Kidney (tissue), 14 donors: ENCODE measurements around the gene COL4A2. TPM values are rescaled to one million over a fixed set of nuclear protein-coding genes. Genes with fewer than 3 reads are reported as not detected.

Experiments
- DNase-seq, 5 donors: peaks; one replicate each; pipeline ENCODE4 v3.0.0-alpha.2; 2013 to 2020
- FAIRE-seq: peaks from 2 replicates; lab custom pipeline; 2012; peaks lifted over from hg19 to GRCh38; lab: Jason Lieb, UNC
- H3K27ac ChIP-seq, 2 donors: one replicate each; pipeline ENCODE4 v1.7.0; 2013; ENCODE audit warnings: low read depth in 2 of 2, low read length in 2 of 2, inconsistent platforms in 1 of 2
- H3K27me3 ChIP-seq: one replicate; pipeline ENCODE4 v1.7.1; 2013; ENCODE audit warnings: low read length, inconsistent platforms; ENCODE audit not compliant: control insufficient read depth, insufficient read depth
- H3K36me3 ChIP-seq, 3 donors: one replicate each; pipeline versions ENCODE4 v1.7.0 to v1.7.1; 2013; ENCODE audit warnings: low read length in 3 of 3, control low read depth in 1 of 3, inconsistent platforms in 1 of 3; ENCODE audit not compliant: insufficient read depth in 3 of 3, control insufficient read depth in 2 of 3
- H3K4me1 ChIP-seq, 3 donors: one replicate each; pipeline versions ENCODE4 v1.7.0 to v1.7.1; 2013; ENCODE audit warnings: low read length in 3 of 3, inconsistent platforms in 1 of 3, low read depth in 1 of 3; ENCODE audit not compliant: control insufficient read depth in 2 of 3, insufficient read depth in 2 of 3
- H3K4me3 ChIP-seq, 3 donors: one replicate each; pipeline versions ENCODE4 v1.7.0 to v1.8.1; 2013; ENCODE audit warnings: low read length in 3 of 3, control low read depth in 1 of 3, inconsistent platforms in 1 of 3
- H3K9ac ChIP-seq, 3 donors: one replicate each; pipeline versions ENCODE4 v1.7.0 to v1.7.1; 2013; ENCODE audit warnings: low read length in 3 of 3, control low read depth in 1 of 3, inconsistent platforms in 1 of 3
- H3K9me3 ChIP-seq, 3 donors: one replicate each; pipeline versions ENCODE4 v1.7.0 to v1.7.1; 2013; ENCODE audit warnings: low read length in 3 of 3, control low read depth in 1 of 3, inconsistent platforms in 1 of 3; ENCODE audit not compliant: control insufficient read depth in 2 of 3, insufficient read depth in 1 of 3
- intact Hi-C: fragments of 100-400 bp; cut with DNase I; formaldehyde crosslinking; loops from one replicate; pipeline ENCODE4 v1.11.1; 2022
- polyA plus RNA-seq: library from polyadenylated mRNA; stranded (reverse); fragments of 350-450 nt; fragmentation: Illumina TruSeq; extraction: RNeasy Lipid Tissue Mini Kit (QIAGEN cat#74804); gene quantifications from one replicate; pipeline ENCODE4 v1.2.3, GENCODE V29; 2014; ENCODE audit warnings: low read depth, low replicate concordance; ENCODE audit not compliant: insufficient read depth
- total RNA-seq: library from RNA; stranded (reverse); fragmentation: NEBNext Ultra II Directional; extraction: Animal tissue kit (Norgen Biotek cat#: 25700); gene quantifications from one replicate; pipeline ENCODE4 v1.2.1, GENCODE V29; 2021
- TF ChIP-seq, protein P1 (sequence below): IDR thresholded peaks from 3 replicates; pipeline ENCODE4 v1.5.1; 2012; ENCODE audit warnings: mild to moderate bottlenecking, moderate library complexity, borderline replicate concordance; ENCODE audit not compliant: insufficient read depth; ENCODE audit errors: extremely low read depth
- donor health status: control.
- donor health status: control.
- donor health status: control.
- donor health status: control.
- donor health status: control.
- donor health status: DM: yes; HTN: yes; CAD: no.
- donor health status: Normal renal cell carcinoma (clear cell type).

The COL4A2 gene
- total and polyA plus RNA-seq, 2 donors from 2014 or later = 126 to 265 TPM

DNA sequence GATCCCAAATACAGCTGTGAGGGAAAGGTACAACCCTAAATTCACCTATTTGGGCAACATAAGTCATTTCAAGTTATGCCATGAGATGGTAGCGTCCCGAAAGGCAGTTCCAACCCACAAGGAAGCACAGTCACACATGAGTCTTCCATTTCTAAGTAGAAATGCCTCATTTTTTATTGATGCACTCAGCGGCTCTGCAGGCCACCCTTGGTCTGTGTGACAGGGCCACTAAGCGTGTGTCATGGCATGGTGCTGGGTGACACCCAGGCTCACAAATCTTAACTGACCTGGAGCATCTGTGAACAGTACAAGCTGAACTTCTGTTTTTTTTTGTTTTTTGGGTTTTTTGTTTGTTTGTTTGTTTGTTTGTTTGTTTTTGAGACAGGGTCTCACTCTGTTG, 239.3 kb downstream of the COL4A2 start:
- Histone ChIP-seq H3K27me3 (no peaks in the 10 kb centered on the region), H3K27ac (no peak overlapping the region), H3K9me3 (no peaks in the 10 kb centered on the region), H3K36me3 (no peaks in the 10 kb centered on the region), H3K9ac (no peak overlapping the region), H3K4me3 (no peak overlapping the region), H3K4me1 (peaks cover 4 to 28% (median 20%) of the 10 kb centered on the region in 3 donors)
- intact Hi-C loops = no loop called here
- TF ChIP-seq, protein P1, sequence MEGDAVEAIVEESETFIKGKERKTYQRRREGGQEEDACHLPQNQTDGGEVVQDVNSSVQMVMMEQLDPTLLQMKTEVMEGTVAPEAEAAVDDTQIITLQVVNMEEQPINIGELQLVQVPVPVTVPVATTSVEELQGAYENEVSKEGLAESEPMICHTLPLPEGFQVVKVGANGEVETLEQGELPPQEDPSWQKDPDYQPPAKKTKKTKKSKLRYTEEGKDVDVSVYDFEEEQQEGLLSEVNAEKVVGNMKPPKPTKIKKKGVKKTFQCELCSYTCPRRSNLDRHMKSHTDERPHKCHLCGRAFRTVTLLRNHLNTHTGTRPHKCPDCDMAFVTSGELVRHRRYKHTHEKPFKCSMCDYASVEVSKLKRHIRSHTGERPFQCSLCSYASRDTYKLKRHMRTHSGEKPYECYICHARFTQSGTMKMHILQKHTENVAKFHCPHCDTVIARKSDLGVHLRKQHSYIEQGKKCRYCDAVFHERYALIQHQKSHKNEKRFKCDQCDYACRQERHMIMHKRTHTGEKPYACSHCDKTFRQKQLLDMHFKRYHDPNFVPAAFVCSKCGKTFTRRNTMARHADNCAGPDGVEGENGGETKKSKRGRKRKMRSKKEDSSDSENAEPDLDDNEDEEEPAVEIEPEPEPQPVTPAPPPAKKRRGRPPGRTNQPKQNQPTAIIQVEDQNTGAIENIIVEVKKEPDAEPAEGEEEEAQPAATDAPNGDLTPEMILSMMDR = no peak
- peak in 1 of 5 donors; percentile 40 for DNase-seq
- no peak for FAIRE-seq

DNA sequence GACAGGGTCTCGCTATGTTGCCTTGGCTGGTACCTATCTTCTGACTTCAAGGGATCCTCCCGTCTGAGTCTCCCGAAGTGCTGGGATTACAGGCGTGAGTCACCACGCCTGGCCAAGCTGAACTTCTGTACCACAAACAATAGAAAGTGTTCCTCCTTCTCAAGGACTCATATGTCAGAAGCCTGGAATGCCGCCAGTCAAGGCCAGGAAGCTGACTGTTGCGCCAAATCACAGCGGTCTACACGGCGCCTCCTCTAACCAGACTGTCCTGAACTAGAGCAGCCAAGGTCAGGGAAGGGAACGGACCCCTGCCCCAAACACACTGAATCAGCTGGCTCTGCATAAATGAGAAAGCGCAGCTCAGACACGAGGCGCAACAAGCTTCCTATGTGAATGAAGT, 239.8 kb downstream of the COL4A2 start:
- Histone ChIP-seq H3K4me3 (peak overlapping the region in 1 of 3 donors; percentile 7), H3K9ac (no peak overlapping the region), H3K27ac (no peak overlapping the region), H3K27me3 (no peaks in the 10 kb centered on the region), H3K9me3 (no peaks in the 10 kb centered on the region), H3K4me1 (peaks cover 0 to 23% (median 16%) of the 10 kb centered on the region in 3 donors), H3K36me3 (no peaks in the 10 kb centered on the region)
- FAIRE-seq = no peak
- peak in 2 of 5 donors; percentile 57 to 91 for DNase-seq
- TF ChIP-seq, protein P1 = no peak
- intact Hi-C loops = no loop called here

DNA sequence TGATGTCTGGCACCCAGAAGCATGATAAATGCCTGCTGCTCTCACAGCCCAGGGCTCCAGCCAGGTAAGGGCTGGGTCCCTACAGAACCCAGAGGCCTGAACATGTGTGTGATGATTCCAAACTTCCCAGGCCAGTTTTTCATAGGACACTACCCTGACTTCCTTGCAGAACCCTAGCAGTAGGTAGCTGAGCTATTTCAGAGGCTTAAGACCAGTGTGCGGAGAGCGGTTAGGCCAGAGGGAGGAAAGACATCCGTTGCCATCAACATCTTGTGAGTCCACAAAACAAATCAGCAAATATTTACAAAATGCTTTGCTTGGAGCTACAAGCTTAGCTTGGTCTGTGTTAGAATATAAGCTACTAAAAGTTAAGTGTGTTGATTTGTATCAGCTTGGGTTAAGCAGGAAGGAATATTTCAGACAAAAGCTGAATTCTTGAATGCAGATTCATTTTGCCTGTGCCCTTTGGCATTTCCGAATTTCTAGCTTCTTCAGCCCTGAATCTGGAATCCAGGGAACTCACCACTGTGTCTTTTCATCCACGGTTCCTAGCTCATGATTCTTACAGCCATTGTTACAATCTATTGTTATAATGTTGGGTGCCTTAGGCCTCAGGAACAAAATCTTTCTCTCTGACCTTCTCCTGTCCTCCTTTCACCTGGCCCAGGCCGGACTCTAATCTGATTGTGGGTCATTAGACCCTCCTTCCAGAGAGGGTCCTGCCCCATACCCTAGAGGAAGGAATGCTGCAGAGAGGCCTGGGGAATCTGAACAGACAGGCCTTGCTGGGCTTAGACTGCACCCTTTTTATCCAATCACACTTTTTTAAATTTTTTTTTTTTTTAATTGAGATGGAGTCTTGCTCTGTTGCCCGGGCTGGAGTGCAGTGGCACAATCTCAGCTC, 242.1 kb downstream of the COL4A2 start:
- Histone ChIP-seq H3K27ac (no peak overlapping the region), H3K4me3 (no peak overlapping the region), H3K4me1 (peaks cover 0 to 16% (median 8%) of the 10 kb centered on the region in 3 donors), H3K9me3 (no peaks in the 10 kb centered on the region), H3K36me3 (peaks cover 0 to 5% (median 0%) of the 10 kb centered on the region in 3 donors), H3K27me3 (no peaks in the 10 kb centered on the region), H3K9ac (no peak overlapping the region)
- TF ChIP-seq, protein P1 = no peak
- intact Hi-C loops = no loop called here
- no peak for FAIRE-seq
- peak in 1 of 5 donors; percentile 28 for DNase-seq
